Keratinocyte (primary cell): Measurements from ENCODE around the gene LAMA3. TPM values are rescaled to one million over a fixed set of nuclear protein-coding genes. Genes with fewer than 3 reads are reported as not detected.

Source experiments
- DNase-seq: peaks from one replicate; pipeline ENCODE4 v3.0.0-alpha.2; 2011; ENCODE audit warnings: low read depth, missing footprints, low spot score
- FAIRE-seq: peaks from 2 replicates; lab custom pipeline; 2011; peaks lifted over from hg19 to GRCh38; lab: Jason Lieb, UNC
- H2AFZ ChIP-seq: 2 replicates; pipeline ENCODE4 v1.6.0; 2012; ENCODE audit warnings: low read length, control low read depth, inconsistent platforms; ENCODE audit not compliant: control insufficient read depth
- H3K27ac ChIP-seq: 2 replicates; pipeline ENCODE4 v1.5.1; 2011; ENCODE audit warnings: low read length; ENCODE audit not compliant: control insufficient read depth, insufficient read depth
- H3K27me3 ChIP-seq: 3 replicates; pipeline ENCODE4 v1.6.0; 2011; ENCODE audit warnings: low read length; ENCODE audit not compliant: control insufficient read depth, insufficient read depth; ENCODE audit errors: extremely low read depth
- H3K36me3 ChIP-seq, 2 experiments: 2 replicates in 1 of 2; 3 replicates in 1 of 2; pipeline ENCODE4 v1.5.1; 2011; ENCODE audit warnings: low read length in 2 of 2, mild to moderate bottlenecking in 1 of 2; ENCODE audit not compliant: control insufficient read depth in 2 of 2, insufficient read depth in 2 of 2; ENCODE audit errors: extremely low read depth in 1 of 2
- H3K4me1 ChIP-seq: 3 replicates; pipeline ENCODE4 v1.5.1; 2011; ENCODE audit warnings: low read length; ENCODE audit not compliant: control insufficient read depth, insufficient read depth; ENCODE audit errors: extremely low read depth
- H3K4me2 ChIP-seq: 3 replicates; pipeline ENCODE4 v1.6.0; 2011; ENCODE audit warnings: low read depth, low read length; ENCODE audit not compliant: control insufficient read depth, insufficient read depth; ENCODE audit errors: extremely low read depth
- H3K4me3 ChIP-seq, 3 experiments: fragments of 200-600 bp in 1 of 3; sonication (generic) in 1 of 3; 2 replicates in 2 of 3; 3 replicates in 1 of 3; pipeline ENCODE4 v1.5.1; 2011 to 2016; ENCODE audit warnings: low read length in 3 of 3, mild to moderate bottlenecking in 3 of 3, control low read depth in 2 of 3, inconsistent platforms in 1 of 3, low read depth in 1 of 3, mixed read lengths in 1 of 3, mixed run types in 1 of 3, moderate library complexity in 1 of 3; ENCODE audit not compliant: control insufficient read depth in 2 of 3, insufficient read depth in 2 of 3; ENCODE audit errors: extremely low read depth in 1 of 3
- H3K79me2 ChIP-seq: 2 replicates; pipeline ENCODE4 v1.6.0; 2012; ENCODE audit warnings: low read length; ENCODE audit not compliant: control insufficient read depth, insufficient read depth
- H3K9ac ChIP-seq: 3 replicates; pipeline ENCODE4 v1.6.0; 2011; ENCODE audit warnings: low read length; ENCODE audit not compliant: control insufficient read depth, insufficient read depth; ENCODE audit errors: extremely low read depth
- H3K9me1 ChIP-seq: 3 replicates; pipeline ENCODE4 v1.6.0; 2011; ENCODE audit warnings: low read length; ENCODE audit not compliant: control insufficient read depth, insufficient read depth; ENCODE audit errors: extremely low read depth
- H3K9me3 ChIP-seq: 2 replicates; pipeline ENCODE4 v1.5.1; 2012; ENCODE audit warnings: low read depth, low read length; ENCODE audit not compliant: control insufficient read depth
- H4K20me1 ChIP-seq: 3 replicates; pipeline ENCODE4 v1.6.0; 2011; ENCODE audit warnings: low read length; ENCODE audit not compliant: control insufficient read depth, insufficient read depth; ENCODE audit errors: extremely low read depth
- EZH2 ChIP-seq: IDR thresholded peaks from one replicate; pipeline ENCODE4 v1.6.1; 2012; ENCODE audit warnings: inconsistent platforms, mild to moderate bottlenecking, low read length, moderate library complexity
- dilution Hi-C: fragments of 300-500 bp; cut with MboI; formaldehyde crosslinking; loops from one replicate; pipeline ENCODE4 v1.7.0; 2020; ENCODE audit warnings: low sequenced_read_pairs; ENCODE audit not compliant: extremely low pct_ligation_motif_present
- polyA plus RNA-seq, 5 experiments: library from polyadenylated mRNA; depleted of rRNA in 3 of 5; stranded (reverse) in 3 of 5; stranded (forward) in 1 of 5; unstranded in 1 of 5; fragments of >200 nt; gene quantifications; 1 replicate in 1 of 5; 2 replicates in 3 of 5; 3 replicates in 1 of 5; pipeline versions ENCODE4 v1.2.1 to v1.2.3, GENCODE V29; 2011 to 2012; ENCODE audit warnings: missing spikeins in 2 of 5, low read depth in 1 of 5, low replicate concordance in 1 of 5
- TF ChIP-seq, protein P1 (sequence below), 3 experiments: IDR thresholded peaks in 1 of 3; conservative IDR thresholded peaks in 1 of 3; optimal IDR thresholded peaks in 1 of 3; 2 replicates in 2 of 3; 3 replicates in 1 of 3; pipeline versions ENCODE3 to v1.5.1; 2011; ENCODE audit warnings: low read length in 3 of 3, mild to moderate bottlenecking in 3 of 3, moderate library complexity in 2 of 3, control low read depth in 1 of 3, inconsistent platforms in 1 of 3; ENCODE audit not compliant: insufficient read depth in 2 of 3; ENCODE audit errors: extremely low read depth in 1 of 3

Gene LAMA3
- polyA plus RNA-seq, 1 donor (not counting 4 experiments of a cell fraction or from before 2014, with no cell fraction given) = 1,944 TPM

DNA sequence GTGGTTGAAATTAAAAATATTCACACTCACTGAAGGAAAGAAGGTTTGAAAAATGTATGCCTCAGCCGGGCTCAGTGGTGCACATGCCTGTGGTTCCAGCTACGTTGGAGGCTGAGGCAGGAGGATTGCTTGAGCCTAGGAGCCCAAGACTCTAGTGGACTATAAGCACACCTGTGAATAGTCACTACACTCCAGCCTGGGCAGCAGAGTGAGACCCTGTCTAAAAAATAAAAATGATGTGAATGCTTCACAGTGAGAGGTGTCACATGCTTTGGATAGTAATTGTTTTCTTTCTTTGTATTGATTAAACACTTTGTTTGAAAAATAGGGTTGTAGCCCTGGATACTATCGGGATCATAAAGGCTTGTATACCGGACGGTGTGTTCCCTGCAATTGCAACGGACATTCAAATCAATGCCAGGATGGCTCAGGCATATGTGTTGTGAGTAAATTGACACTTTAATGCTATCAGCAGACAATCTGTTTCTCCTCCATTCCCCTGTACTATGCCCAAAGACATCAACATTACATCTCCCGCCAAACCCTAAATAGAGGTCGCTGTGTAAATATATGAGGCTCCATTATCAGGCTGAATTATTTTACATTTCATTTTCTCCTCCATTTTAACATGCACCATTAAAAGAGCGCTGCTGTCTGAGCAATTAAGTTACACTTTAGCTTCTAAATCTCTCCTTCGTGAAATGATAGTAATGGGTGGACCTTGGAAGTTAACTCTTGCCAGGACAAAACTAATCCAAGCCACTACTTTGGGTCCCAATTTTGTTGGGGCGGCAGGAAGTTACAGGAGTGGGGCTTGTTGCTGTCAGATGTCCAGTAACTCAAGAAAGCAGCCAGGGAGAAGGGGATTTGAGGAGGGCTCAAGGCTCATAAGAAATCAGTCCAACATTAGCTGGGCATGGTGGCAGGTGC, 187.0 kb downstream of the LAMA3 start:
- DNase-seq = peak; percentile 13
- peaks cover 70% of the 10 kb centered on the region for H3K79me2 ChIP-seq
- dilution Hi-C loops = no loop called here
- H3K27ac ChIP-seq = peak overlapping the region; percentile 84
- H3K9me1 ChIP-seq = peaks cover 7% of the 10 kb centered on the region
- no peaks in the 10 kb centered on the region for H3K27me3 ChIP-seq
- H3K36me3 ChIP-seq = peaks cover 14 to 56% of the 10 kb centered on the region in 2 experiments
- peak overlapping the region; percentile 83 for H3K9ac ChIP-seq
- H4K20me1 ChIP-seq = peaks cover 34% of the 10 kb centered on the region
- no peaks in the 10 kb centered on the region for H3K9me3 ChIP-seq
- peak overlapping the region; percentile 60 to 89 (median 75) for H3K4me3 ChIP-seq
- peaks cover 68% of the 10 kb centered on the region for H3K4me1 ChIP-seq
- peak; percentile 58 for FAIRE-seq
- no peak overlapping the region for H2AFZ ChIP-seq
- H3K4me2 ChIP-seq = peak overlapping the region; percentile 94
- TF ChIP-seq EZH2 = no peak
- TF ChIP-seq, protein P1, sequence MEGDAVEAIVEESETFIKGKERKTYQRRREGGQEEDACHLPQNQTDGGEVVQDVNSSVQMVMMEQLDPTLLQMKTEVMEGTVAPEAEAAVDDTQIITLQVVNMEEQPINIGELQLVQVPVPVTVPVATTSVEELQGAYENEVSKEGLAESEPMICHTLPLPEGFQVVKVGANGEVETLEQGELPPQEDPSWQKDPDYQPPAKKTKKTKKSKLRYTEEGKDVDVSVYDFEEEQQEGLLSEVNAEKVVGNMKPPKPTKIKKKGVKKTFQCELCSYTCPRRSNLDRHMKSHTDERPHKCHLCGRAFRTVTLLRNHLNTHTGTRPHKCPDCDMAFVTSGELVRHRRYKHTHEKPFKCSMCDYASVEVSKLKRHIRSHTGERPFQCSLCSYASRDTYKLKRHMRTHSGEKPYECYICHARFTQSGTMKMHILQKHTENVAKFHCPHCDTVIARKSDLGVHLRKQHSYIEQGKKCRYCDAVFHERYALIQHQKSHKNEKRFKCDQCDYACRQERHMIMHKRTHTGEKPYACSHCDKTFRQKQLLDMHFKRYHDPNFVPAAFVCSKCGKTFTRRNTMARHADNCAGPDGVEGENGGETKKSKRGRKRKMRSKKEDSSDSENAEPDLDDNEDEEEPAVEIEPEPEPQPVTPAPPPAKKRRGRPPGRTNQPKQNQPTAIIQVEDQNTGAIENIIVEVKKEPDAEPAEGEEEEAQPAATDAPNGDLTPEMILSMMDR (optimal IDR thresholded peaks at IDR 0.05 in 1 of 3, IDR thresholded peaks at IDR 0.05 in 1 of 3, conservative IDR thresholded peaks at IDR 0.05 in 1 of 3; ENCODE audit: extremely low read depth in 1 of 3, insufficient read depth in 2 of 3, low read length in 3 of 3) = no peak

DNA sequence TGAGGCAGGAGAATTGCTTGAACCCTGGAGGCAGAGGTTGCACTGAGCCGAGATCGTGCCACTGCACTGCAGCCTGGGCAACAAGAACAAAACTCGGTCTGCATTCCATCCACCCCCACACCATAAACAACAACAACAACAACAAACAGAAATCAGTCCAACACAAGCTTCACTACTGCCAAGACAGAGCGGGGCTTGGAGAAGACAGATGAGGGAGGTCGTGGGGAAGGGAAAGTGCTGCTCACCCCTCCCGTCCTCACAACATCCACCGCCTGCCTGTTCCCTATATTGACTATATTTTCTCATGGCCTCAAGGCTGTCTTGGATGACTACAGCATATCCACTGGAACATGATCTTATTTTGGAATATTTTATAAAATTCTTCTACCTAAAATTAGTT, 187.7 kb downstream of the LAMA3 start:
- peak overlapping the region; percentile 94 for H3K4me2 ChIP-seq
- peak overlapping the region in 1 of 3 experiments; percentile 29 for H3K4me3 ChIP-seq
- H3K36me3 ChIP-seq = peaks cover 14 to 63% of the 10 kb centered on the region in 2 experiments
- peak overlapping the region; percentile 84 for H3K27ac ChIP-seq
- peaks cover 7% of the 10 kb centered on the region for H3K9me1 ChIP-seq
- H3K9ac ChIP-seq = peak overlapping the region; percentile 34
- H3K9me3 ChIP-seq = no peaks in the 10 kb centered on the region
- no peak overlapping the region for H2AFZ ChIP-seq
- peaks cover 74% of the 10 kb centered on the region for H3K79me2 ChIP-seq
- H4K20me1 ChIP-seq = peaks cover 34% of the 10 kb centered on the region
- dilution Hi-C loops = no loop called here
- TF ChIP-seq EZH2 = no peak
- TF ChIP-seq, protein P1 (optimal IDR thresholded peaks at IDR 0.05 in 1 of 3, IDR thresholded peaks at IDR 0.05 in 1 of 3, conservative IDR thresholded peaks at IDR 0.05 in 1 of 3; ENCODE audit: extremely low read depth in 1 of 3, insufficient read depth in 2 of 3, low read length in 3 of 3) = no peak
- no peaks in the 10 kb centered on the region for H3K27me3 ChIP-seq
- H3K4me1 ChIP-seq = peaks cover 67% of the 10 kb centered on the region
- no peak for FAIRE-seq
- DNase-seq = peak; percentile 17
